HCT116 (cell line): ENCODE data around the gene NAA15. TPM values are rescaled to one million over a fixed set of nuclear protein-coding genes. Genes with fewer than 3 reads are reported as not detected.

Source experiments
- ATAC-seq: fragments of 200-7000 bp; cut with Tn5 transposase; 2 replicates; pipeline ENCODE4 v1.9.1; 2020; ENCODE audit warnings: mild to moderate bottlenecking, moderate library complexity
- BruUV-seq: library from RNA; stranded (reverse); fragments of 400-500 nt; replicated peaks from 2 replicates; lab custom pipeline; 2021; lab: Mats Ljungman, UMichigan
- CTCF ChIA-PET: fragments of 300-600 bp; sonication (Branson Sonifier 250); formaldehyde crosslinking; loops from one replicate; lab custom pipeline; 2021; ENCODE audit warnings: antibody characterized with exemption; lab: Charles Lee
- POLR2A ChIA-PET: fragments of 300-600, 350-600 bp; sonication (Branson Sonifier 250); formaldehyde crosslinking; loops from one replicate; lab custom pipeline; 2021; ENCODE audit warnings: antibody characterized with exemption; lab: Charles Lee
- RAD21 ChIA-PET, 2 experiments: fragments of 300-600 bp; sonication (Branson Sonifier 250); formaldehyde crosslinking; loops; one replicate each; lab custom pipeline; 2023; ENCODE audit warnings: low total read pairs in 2 of 2; ENCODE audit not compliant: uncharacterized antibody in 2 of 2, unreplicated experiment in 2 of 2, low non-redundant PET in 1 of 2; lab: Charles Lee
- DNase-seq: peaks from one replicate; pipeline ENCODE4 v3.0.0-alpha.2; 2010; ENCODE audit warnings: low read depth, low spot score
- H2AFZ ChIP-seq: fragments of 200-600 bp; shearing (Covaris generic), sonication (generic); 2 replicates; pipeline ENCODE4 v1.6.1; 2017; ENCODE audit warnings: low read depth, mixed run types, mixed read lengths, antibody characterized with exemption, low read length; ENCODE audit not compliant: poor library complexity, severe bottlenecking
- H3K27ac ChIP-seq: 2 replicates; pipeline ENCODE4 v1.5.1; 2012; ENCODE audit warnings: low read depth, low read length
- H3K27me3 ChIP-seq: fragments of 200-600 bp; sonication (generic); 2 replicates; pipeline ENCODE4 v1.6.1; 2016; ENCODE audit warnings: mixed run types, low read length, mixed read lengths; ENCODE audit not compliant: insufficient read depth
- H3K36me3 ChIP-seq, 2 experiments: fragments of 200-500 bp in 1 of 2; fragments of 200-600 bp in 1 of 2; sonication (Bioruptor generic) in 1 of 2; sonication (generic) in 1 of 2; 2 replicates each; pipeline versions ENCODE4 v1.5.1 to v1.6.1; 2014 to 2016; ENCODE audit warnings: low read length in 2 of 2, inconsistent platforms in 1 of 2, mixed read lengths in 1 of 2, mixed run types in 1 of 2; ENCODE audit not compliant: insufficient read depth in 2 of 2, control insufficient read depth in 1 of 2
- H3K4me1 ChIP-seq, 2 experiments: fragments of 200-600 bp in 1 of 2; sonication (generic) in 1 of 2; 2 replicates each; pipeline versions ENCODE4 v1.5.1 to v1.6.1; 2012 to 2017; ENCODE audit warnings: low read length in 2 of 2, inconsistent platforms in 1 of 2, mild to moderate bottlenecking in 1 of 2, mixed read lengths in 1 of 2, mixed run types in 1 of 2, moderate library complexity in 1 of 2; ENCODE audit not compliant: insufficient read depth in 2 of 2, control insufficient read depth in 1 of 2
- H3K4me2 ChIP-seq: fragments of 200-600 bp; sonication (generic); 2 replicates; pipeline ENCODE4 v1.6.1; 2017; ENCODE audit warnings: mixed run types, low read length, mixed read lengths
- H3K4me3 ChIP-seq, 2 experiments: fragments of 200-600 bp in 1 of 2; sonication (generic) in 1 of 2; replicated peaks in 1 of 2; 2 replicates each; pipeline ENCODE4 v1.5.1; 2011 to 2016; ENCODE audit warnings: low read length in 2 of 2, control low read depth in 1 of 2, low read depth in 1 of 2, mild to moderate bottlenecking in 1 of 2, mixed read lengths in 1 of 2, mixed run types in 1 of 2
- H3K79me2 ChIP-seq: fragments of 200-600 bp; sonication (generic); 2 replicates; pipeline ENCODE4 v1.6.1; 2017; ENCODE audit warnings: mild to moderate bottlenecking, mixed run types, low read length, moderate library complexity, mixed read lengths; ENCODE audit not compliant: insufficient read depth
- H3K9ac ChIP-seq: fragments of 200-600 bp; sonication (generic); 2 replicates; pipeline ENCODE4 v1.6.1; 2016; ENCODE audit warnings: low read length, mixed read lengths
- H3K9me2 ChIP-seq: fragments of 200-600 bp; sonication (generic), shearing (Covaris generic); 2 replicates; pipeline ENCODE4 v1.6.1; 2017; ENCODE audit warnings: mixed run types, mild to moderate bottlenecking, moderate library complexity; ENCODE audit not compliant: insufficient read depth
- H3K9me3 ChIP-seq, 2 experiments: fragments of 200-500 bp in 1 of 2; fragments of 200-600 bp in 1 of 2; sonication (Bioruptor generic) in 1 of 2; sonication (generic) in 1 of 2; 2 replicates each; pipeline ENCODE4 v1.6.1; 2014 to 2017; ENCODE audit warnings: low read length in 2 of 2, mixed read lengths in 2 of 2, inconsistent platforms in 1 of 2, low read depth in 1 of 2, mild to moderate bottlenecking in 1 of 2, mixed run types in 1 of 2, moderate library complexity in 1 of 2; ENCODE audit not compliant: control insufficient read depth in 1 of 2, insufficient read depth in 1 of 2
- H4K20me1 ChIP-seq: fragments of 200-600 bp; sonication (generic), shearing (Covaris generic); 2 replicates; pipeline ENCODE4 v1.6.1; 2017; ENCODE audit warnings: mixed run types, mild to moderate bottlenecking, moderate library complexity; ENCODE audit not compliant: insufficient read depth
- ATF3 ChIP-seq: IDR thresholded peaks from 2 replicates; pipeline ENCODE4 v1.6.1; 2012
- CEBPB ChIP-seq: IDR thresholded peaks from 2 replicates; pipeline ENCODE4 v1.6.1; 2012; ENCODE audit warnings: low read depth
- CTCF ChIP-seq, 3 experiments: fragments of 200-600 bp in 1 of 3; sonication (generic) in 1 of 3; IDR thresholded peaks in 2 of 3; conservative IDR thresholded peaks in 1 of 3; 2 replicates each; pipeline ENCODE4 v1.5.1; 2012 to 2017; ENCODE audit warnings: low read depth in 2 of 3, low read length in 2 of 3, antibody characterized with exemption in 1 of 3, borderline replicate concordance in 1 of 3, control low read depth in 1 of 3, mild to moderate bottlenecking in 1 of 3, mixed read lengths in 1 of 3, mixed run types in 1 of 3, moderate library complexity in 1 of 3; ENCODE audit not compliant: insufficient read depth in 1 of 3
- EGR1 ChIP-seq: IDR thresholded peaks from 2 replicates; pipeline ENCODE4 v1.6.1; 2012; ENCODE audit warnings: low read depth
- ELF1 ChIP-seq: IDR thresholded peaks from 2 replicates; pipeline ENCODE4 v1.6.1; 2012; ENCODE audit warnings: low read depth, borderline replicate concordance
- EZH2 ChIP-seq: fragments of 200-600 bp; sonication (generic); IDR thresholded peaks from 2 replicates; pipeline ENCODE4 v1.6.1; 2017; ENCODE audit warnings: antibody characterized with exemption, mixed run types
- FOSL1 ChIP-seq: IDR thresholded peaks from 2 replicates; pipeline ENCODE4 v1.6.1; 2012; ENCODE audit warnings: low read depth
- JUND ChIP-seq: IDR thresholded peaks from 2 replicates; pipeline ENCODE4 v1.6.1; 2012
- POLR2A ChIP-seq: IDR thresholded peaks from 2 replicates; pipeline ENCODE4 v1.7.0; 2011; ENCODE audit warnings: borderline replicate concordance; ENCODE audit not compliant: insufficient read depth, insufficient read length; ENCODE audit errors: extremely low read depth
- SIN3A ChIP-seq: IDR thresholded peaks from 2 replicates; pipeline ENCODE4 v1.6.1; 2012; ENCODE audit warnings: low read depth
- SP1 ChIP-seq: IDR thresholded peaks from 2 replicates; pipeline ENCODE4 v1.6.1; 2012; ENCODE audit warnings: low read depth
- SRF ChIP-seq: IDR thresholded peaks from 2 replicates; pipeline ENCODE4 v1.6.1; 2012; ENCODE audit warnings: low read depth
- TCF7L2 ChIP-seq: IDR thresholded peaks from 2 replicates; pipeline ENCODE4 v1.7.0; 2011; ENCODE audit warnings: borderline replicate concordance, inconsistent platforms; ENCODE audit not compliant: insufficient read depth, insufficient read length; ENCODE audit errors: extremely low read depth
- YY1 ChIP-seq: IDR thresholded peaks from 2 replicates; pipeline ENCODE4 v1.6.1; 2011; ENCODE audit warnings: low read length, low read depth, moderate library complexity, mild to moderate bottlenecking; ENCODE audit not compliant: insufficient replicate concordance; ENCODE audit errors: extremely low read depth
- ZBTB33 ChIP-seq: IDR thresholded peaks from 2 replicates; pipeline ENCODE4 v1.6.1; 2011; ENCODE audit warnings: mild to moderate bottlenecking, low read length, moderate library complexity; ENCODE audit not compliant: insufficient replicate concordance; ENCODE audit errors: extremely low read depth
- ZFX ChIP-seq: fragments of 450-650 bp; IDR thresholded peaks from 2 replicates; pipeline ENCODE4 v1.6.1; 2017
- intact Hi-C: fragments of 100-400 bp; cut with micrococcal nuclease; formaldehyde crosslinking; loops from 2 replicates; pipeline ENCODE4 v1.10.0; 2022
- total RNA-seq: library from RNA; stranded (reverse); gene quantifications from one replicate; pipeline ENCODE4 v1.2.1, GENCODE V29; 2021; ENCODE audit not compliant: unreplicated experiment

The NAA15 gene
- total RNA-seq, 1 experiment from 2014 or later: 79.7 TPM

GRCh38 chr4:139436122-139436521 lies 134.8 kb downstream of the NAA15 start:
- intact Hi-C loops: no loop called here
- RAD21 ChIA-PET: no interaction called here
- H2AFZ ChIP-seq: no peak overlapping the region
- POLR2A ChIA-PET: no interaction called here
- peaks cover 0 to 12% of the 10 kb centered on the region in 2 experiments; a peak in 2 of 4 replicates for H3K36me3 ChIP-seq
- H3K27me3 ChIP-seq: no peaks in the 10 kb centered on the region
- CTCF ChIA-PET: no interaction called here
- DNase-seq (no peak), ATAC-seq (no peak)
- H3K4me2 ChIP-seq: no peak overlapping the region
- H3K79me2 ChIP-seq: no peaks in the 10 kb centered on the region
- H3K9me2 ChIP-seq: no peaks in the 10 kb centered on the region
- no peak overlapping the region for H3K4me3 ChIP-seq
- no peak overlapping the region for H3K27ac ChIP-seq
- no peak overlapping the region for H3K9ac ChIP-seq
- no peaks in the 10 kb centered on the region for H3K9me3 ChIP-seq
- no peak for TF ChIP-seq ELF1
- TF ChIP-seq ATF3: no peak
- no peak for TF ChIP-seq FOSL1
- no peak for TF ChIP-seq YY1
- TF ChIP-seq EGR1: no peak
- BruUV-seq: no TSS peak
- no peaks in the 10 kb centered on the region for H4K20me1 ChIP-seq
- H3K4me1 ChIP-seq: no peaks in the 10 kb centered on the region

GRCh38 chr4:139438141-139438540 lies 136.8 kb downstream of the NAA15 start:
- DNase-seq (no peak), ATAC-seq (no peak)
- Histone ChIP-seq H3K4me1 (no peaks in the 10 kb centered on the region), H3K27ac (no peak overlapping the region), H3K36me3 (peaks cover 0 to 12% of the 10 kb centered on the region in 2 experiments; a peak in 1 of 4 replicates), H3K27me3 (no peaks in the 10 kb centered on the region), H3K9ac (no peak overlapping the region), H3K9me2 (no peaks in the 10 kb centered on the region), H3K4me3 (no peak overlapping the region), H3K4me2 (no peak overlapping the region), H3K9me3 (no peaks in the 10 kb centered on the region), H4K20me1 (no peaks in the 10 kb centered on the region), H3K79me2 (no peaks in the 10 kb centered on the region), H2AFZ (no peak overlapping the region)
- RAD21 ChIA-PET: no interaction called here
- intact Hi-C loops: no loop called here
- TF ChIP-seq JUND (no peak), CTCF (IDR thresholded peaks at IDR 0.05 in 2 of 3, conservative IDR thresholded peaks at IDR 0.05 in 1 of 3; ENCODE audit: borderline replicate concordance in 1 of 3, insufficient read depth in 1 of 3, low read depth in 2 of 3, low read length in 2 of 3) (no peak), CEBPB (no peak), ZBTB33 (no peak), ZFX (no peak), SRF (no peak), TCF7L2 (no peak), SIN3A (no peak), EZH2 (no peak), SP1 (no peak), POLR2A (no peak), FOSL1 (no peak)
- POLR2A ChIA-PET: no interaction called here
- CTCF ChIA-PET: no interaction called here
- BruUV-seq: no TSS peak
